ENCODE measurements around the gene LAMC1. TPM values are rescaled to one million over a fixed set of nuclear protein-coding genes. Genes with fewer than 3 reads are reported as not detected.

The LAMC1 gene
- polyA plus RNA-seq (2012; rRNA removed) = 90.4 and 101 TPM in 2 replicates
- 123 and 125 TPM in 2 replicates for polyA plus RNA-seq (2012; cell fraction: cytosol; rRNA removed)
- polyA plus RNA-seq (2012; cell fraction: nucleus; rRNA removed) = 56.1 and 106 TPM in 2 replicates

DNA sequence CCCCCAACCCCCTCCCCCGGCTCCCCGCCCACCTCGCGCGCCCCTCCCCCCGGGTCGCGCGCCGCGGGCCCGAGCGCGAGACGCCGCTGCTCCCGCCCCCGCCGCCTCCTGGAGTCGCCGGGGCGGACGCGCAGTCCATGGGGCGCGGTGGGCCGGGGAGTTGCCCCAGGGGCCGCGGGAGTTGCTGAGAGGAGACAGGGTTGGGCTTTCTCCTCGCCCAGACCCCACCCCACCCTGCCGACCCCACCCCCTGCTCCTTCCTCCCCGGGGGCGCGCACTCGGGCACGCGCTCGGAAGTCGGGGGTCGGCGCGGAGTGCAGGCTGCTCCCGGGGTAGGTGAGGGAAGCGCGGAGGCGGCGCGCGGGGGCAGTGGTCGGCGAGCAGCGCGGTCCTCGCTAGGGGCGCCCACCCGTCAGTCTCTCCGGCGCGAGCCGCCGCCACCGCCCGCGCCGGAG is at the start of gene LAMC1:
LAMC1 (plus strand) TSS at position 275 of the 455 bp plus-strand sequence. CDS start 297 bp downstream, outside the sequence.
- CTCF ChIA-PET = no interaction called here

DNA sequence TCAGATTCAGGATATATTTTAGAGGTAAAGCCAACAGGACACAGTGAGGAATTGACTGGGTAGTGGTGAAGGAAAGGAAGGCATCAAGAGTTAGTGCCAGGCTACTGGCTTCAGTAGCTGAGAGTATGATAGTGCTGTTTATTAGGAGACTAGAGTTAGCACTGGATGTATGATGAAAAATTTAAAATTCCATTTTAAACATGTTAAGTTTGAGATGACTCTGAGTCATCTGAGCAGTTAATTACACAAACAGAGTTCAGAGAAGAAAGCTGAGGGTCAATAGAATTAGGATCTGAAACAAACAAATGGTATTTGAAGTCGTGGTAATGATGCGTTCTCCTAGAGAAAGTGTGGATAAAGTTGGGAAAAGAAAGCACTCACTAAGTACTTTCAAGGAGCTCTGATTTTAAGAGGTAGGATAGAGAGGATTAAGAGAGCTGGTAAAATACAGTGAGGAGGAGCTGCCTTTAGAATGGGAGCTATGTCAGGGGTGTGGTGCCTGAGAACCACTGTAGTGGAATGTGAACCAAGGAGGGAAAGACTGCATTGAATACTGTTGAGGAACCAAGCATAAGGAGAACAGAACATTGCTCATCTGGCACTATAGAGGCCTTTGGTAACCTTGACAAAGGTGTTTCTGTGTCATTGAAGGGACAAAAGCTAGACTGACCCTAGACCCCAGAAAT is 48.6 kb upstream of the LAMC1 start:
- Histone ChIP-seq H3K36me3 (replicated peaks in 1 of 2; ENCODE audit: control insufficient read depth in 1 of 2, insufficient read depth in 2 of 2, low read length in 1 of 2) (no peaks in the 10 kb centered on the region), H3K9ac (no peak overlapping the region), H3F3A (replicated peaks; ENCODE audit: insufficient read depth) (no peaks in the 10 kb centered on the region), H3K27ac (ENCODE audit: low read depth in 2 of 2, low read length in 1 of 2) (no peak overlapping the region), H3K79me2 (ENCODE audit: insufficient read depth) (no peaks in the 10 kb centered on the region), H3K9me2 (no peaks in the 10 kb centered on the region), H3K4me2 (no peak overlapping the region), H3K4me1 (ENCODE audit: control insufficient read depth in 1 of 2, insufficient read depth in 2 of 2, low read depth in 1 of 2, low read length in 1 of 2) (no peaks in the 10 kb centered on the region), H2AFZ (ENCODE audit: low read depth) (no peak overlapping the region), H4K20me1 (ENCODE audit: insufficient read depth) (no peaks in the 10 kb centered on the region), H3K4me3 (ENCODE audit: low read depth in 2 of 2, low read length in 1 of 2) (no peak overlapping the region), H3K27me3 (ENCODE audit: insufficient read depth) (no peaks in the 10 kb centered on the region), H3K9me3 (no peaks in the 10 kb centered on the region)
- CTCF ChIA-PET = interaction anchor here (1.0 to 1.7 kb wide), 3 partner anchors 12 to 306 kb away, joined by 3 to 7 read pairs (median 3); no protein-coding TSS in a partner anchor
- POLR2A ChIA-PET = no interaction called here
- TF ChIP-seq, protein P1, sequence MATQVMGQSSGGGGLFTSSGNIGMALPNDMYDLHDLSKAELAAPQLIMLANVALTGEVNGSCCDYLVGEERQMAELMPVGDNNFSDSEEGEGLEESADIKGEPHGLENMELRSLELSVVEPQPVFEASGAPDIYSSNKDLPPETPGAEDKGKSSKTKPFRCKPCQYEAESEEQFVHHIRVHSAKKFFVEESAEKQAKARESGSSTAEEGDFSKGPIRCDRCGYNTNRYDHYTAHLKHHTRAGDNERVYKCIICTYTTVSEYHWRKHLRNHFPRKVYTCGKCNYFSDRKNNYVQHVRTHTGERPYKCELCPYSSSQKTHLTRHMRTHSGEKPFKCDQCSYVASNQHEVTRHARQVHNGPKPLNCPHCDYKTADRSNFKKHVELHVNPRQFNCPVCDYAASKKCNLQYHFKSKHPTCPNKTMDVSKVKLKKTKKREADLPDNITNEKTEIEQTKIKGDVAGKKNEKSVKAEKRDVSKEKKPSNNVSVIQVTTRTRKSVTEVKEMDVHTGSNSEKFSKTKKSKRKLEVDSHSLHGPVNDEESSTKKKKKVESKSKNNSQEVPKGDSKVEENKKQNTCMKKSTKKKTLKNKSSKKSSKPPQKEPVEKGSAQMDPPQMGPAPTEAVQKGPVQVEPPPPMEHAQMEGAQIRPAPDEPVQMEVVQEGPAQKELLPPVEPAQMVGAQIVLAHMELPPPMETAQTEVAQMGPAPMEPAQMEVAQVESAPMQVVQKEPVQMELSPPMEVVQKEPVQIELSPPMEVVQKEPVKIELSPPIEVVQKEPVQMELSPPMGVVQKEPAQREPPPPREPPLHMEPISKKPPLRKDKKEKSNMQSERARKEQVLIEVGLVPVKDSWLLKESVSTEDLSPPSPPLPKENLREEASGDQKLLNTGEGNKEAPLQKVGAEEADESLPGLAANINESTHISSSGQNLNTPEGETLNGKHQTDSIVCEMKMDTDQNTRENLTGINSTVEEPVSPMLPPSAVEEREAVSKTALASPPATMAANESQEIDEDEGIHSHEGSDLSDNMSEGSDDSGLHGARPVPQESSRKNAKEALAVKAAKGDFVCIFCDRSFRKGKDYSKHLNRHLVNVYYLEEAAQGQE (IDR thresholded peaks at IDR 0.05; ENCODE audit: low read depth, low read length) = no peak
- DNase-seq = no peak
- 90% methylated on average over 2 of the region's 2 CpGs for WGBS (ENCODE audit: low lambda C conversion rate)

More for the DNA sequence above, at the start of gene LAMC1:
- peak within 1 kb of the TSS; percentile 94 for H3K4me2 ChIP-seq
- H3K9ac ChIP-seq = peak within 1 kb of the TSS; percentile 99
- H3K4me1 ChIP-seq (ENCODE audit: control insufficient read depth in 1 of 2, insufficient read depth in 2 of 2, low read depth in 1 of 2, low read length in 1 of 2) = peaks cover 30 to 39% of the 10 kb centered on the region in 2 experiments
- no peaks in the 10 kb centered on the region for H3K9me3 ChIP-seq
- H2AFZ ChIP-seq (ENCODE audit: low read depth) = peak within 1 kb of the TSS; percentile 49; the same call in 1 of the 2 replicates
- H3K27ac ChIP-seq (ENCODE audit: low read depth in 2 of 2, low read length in 1 of 2) = peak within 1 kb of the TSS; percentile 89 to 100
- H3K36me3 ChIP-seq (replicated peaks in 1 of 2; ENCODE audit: control insufficient read depth in 1 of 2, insufficient read depth in 2 of 2, low read length in 1 of 2) = peaks cover 0 to 1% of the 10 kb centered on the region in 2 experiments
- TF ChIP-seq POLR2AphosphoS5 (IDR thresholded peaks at IDR 0.05; ENCODE audit: low read depth, low read length) = peak; percentile 44; the same call in 1 of the 2 replicates
- TF ChIP-seq, protein P2, sequence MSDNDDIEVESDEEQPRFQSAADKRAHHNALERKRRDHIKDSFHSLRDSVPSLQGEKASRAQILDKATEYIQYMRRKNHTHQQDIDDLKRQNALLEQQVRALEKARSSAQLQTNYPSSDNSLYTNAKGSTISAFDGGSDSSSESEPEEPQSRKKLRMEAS (IDR thresholded peaks at IDR 0.05; ENCODE audit: low read depth) = no peak
- TF ChIP-seq, protein P3, sequence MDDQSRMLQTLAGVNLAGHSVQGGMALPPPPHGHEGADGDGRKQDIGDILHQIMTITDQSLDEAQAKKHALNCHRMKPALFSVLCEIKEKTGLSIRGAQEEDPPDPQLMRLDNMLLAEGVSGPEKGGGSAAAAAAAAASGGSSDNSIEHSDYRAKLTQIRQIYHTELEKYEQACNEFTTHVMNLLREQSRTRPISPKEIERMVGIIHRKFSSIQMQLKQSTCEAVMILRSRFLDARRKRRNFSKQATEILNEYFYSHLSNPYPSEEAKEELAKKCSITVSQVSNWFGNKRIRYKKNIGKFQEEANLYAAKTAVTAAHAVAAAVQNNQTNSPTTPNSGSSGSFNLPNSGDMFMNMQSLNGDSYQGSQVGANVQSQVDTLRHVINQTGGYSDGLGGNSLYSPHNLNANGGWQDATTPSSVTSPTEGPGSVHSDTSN (IDR thresholded peaks at IDR 0.05) = no peak
- TF ChIP-seq, protein P4, sequence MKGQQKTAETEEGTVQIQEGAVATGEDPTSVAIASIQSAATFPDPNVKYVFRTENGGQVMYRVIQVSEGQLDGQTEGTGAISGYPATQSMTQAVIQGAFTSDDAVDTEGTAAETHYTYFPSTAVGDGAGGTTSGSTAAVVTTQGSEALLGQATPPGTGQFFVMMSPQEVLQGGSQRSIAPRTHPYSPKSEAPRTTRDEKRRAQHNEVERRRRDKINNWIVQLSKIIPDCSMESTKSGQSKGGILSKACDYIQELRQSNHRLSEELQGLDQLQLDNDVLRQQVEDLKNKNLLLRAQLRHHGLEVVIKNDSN (IDR thresholded peaks at IDR 0.05; ENCODE audit: borderline replicate concordance, low read depth) = no peak
- TF ChIP-seq, protein P5, sequence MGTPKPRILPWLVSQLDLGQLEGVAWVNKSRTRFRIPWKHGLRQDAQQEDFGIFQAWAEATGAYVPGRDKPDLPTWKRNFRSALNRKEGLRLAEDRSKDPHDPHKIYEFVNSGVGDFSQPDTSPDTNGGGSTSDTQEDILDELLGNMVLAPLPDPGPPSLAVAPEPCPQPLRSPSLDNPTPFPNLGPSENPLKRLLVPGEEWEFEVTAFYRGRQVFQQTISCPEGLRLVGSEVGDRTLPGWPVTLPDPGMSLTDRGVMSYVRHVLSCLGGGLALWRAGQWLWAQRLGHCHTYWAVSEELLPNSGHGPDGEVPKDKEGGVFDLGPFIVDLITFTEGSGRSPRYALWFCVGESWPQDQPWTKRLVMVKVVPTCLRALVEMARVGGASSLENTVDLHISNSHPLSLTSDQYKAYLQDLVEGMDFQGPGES (IDR thresholded peaks at IDR 0.05; ENCODE audit: low read depth, low read length) = no peak
- 12% methylated on average over 5 of the region's 65 CpGs for WGBS (ENCODE audit: low lambda C conversion rate)
- POLR2A ChIA-PET = no interaction called here
- H3K79me2 ChIP-seq (ENCODE audit: insufficient read depth) = peaks cover 45% of the 10 kb centered on the region
- peaks cover 33% of the 10 kb centered on the region for H4K20me1 ChIP-seq (ENCODE audit: insufficient read depth)
- peak; percentile 97 for DNase-seq
- no peaks in the 10 kb centered on the region for H3K27me3 ChIP-seq (ENCODE audit: insufficient read depth)
- H3K4me3 ChIP-seq (ENCODE audit: low read depth in 2 of 2, low read length in 1 of 2) = peak within 1 kb of the TSS; percentile 79 to 97
- no peaks in the 10 kb centered on the region for H3K9me2 ChIP-seq
- peaks cover 11% of the 10 kb centered on the region for H3F3A ChIP-seq (replicated peaks; ENCODE audit: insufficient read depth)

Data from SK-N-SH (cell line).